GM12874 (cell line): Measurements from ENCODE around the gene YWHAQ.

ENCODE experiments used
- CTCF ChIP-seq: IDR thresholded peaks from 2 replicates; pipeline ENCODE4 v1.5.1; 2011; ENCODE audit warnings: low read depth, mild to moderate bottlenecking, control low read depth, low read length, moderate library complexity; ENCODE audit not compliant: insufficient read depth

The YWHAQ gene

GRCh38 chr2:9639000-9639602 is 8.3 kb upstream of the YWHAQ start:
- TF ChIP-seq CTCF, result no peak

- no peak for TF ChIP-seq CTCF
Observed at GRCh38 chr2:9638532-9638931, 7.7 kb upstream of the YWHAQ start.

GRCh38 chr2:9637330-9637729 is 6.5 kb upstream of the YWHAQ start:
- no peak for TF ChIP-seq CTCF

- TF ChIP-seq CTCF, result no peak
Observed at GRCh38 chr2:9634133-9634532, 3.3 kb upstream of the YWHAQ start.

- no peak for TF ChIP-seq CTCF
Observed at GRCh38 chr2:9631878-9632700, 1.3 kb upstream of the YWHAQ start.

GRCh38 chr2:9631553-9631819 is 689 bp upstream of the YWHAQ start:
- TF ChIP-seq CTCF, result no peak

GRCh38 chr2:9630117-9630735 is 571 bp downstream of the YWHAQ start:
- TF ChIP-seq CTCF, result no peak
